Measurements from ENCODE around the gene ATP6V1A.

ATP6V1A gene

DNA sequence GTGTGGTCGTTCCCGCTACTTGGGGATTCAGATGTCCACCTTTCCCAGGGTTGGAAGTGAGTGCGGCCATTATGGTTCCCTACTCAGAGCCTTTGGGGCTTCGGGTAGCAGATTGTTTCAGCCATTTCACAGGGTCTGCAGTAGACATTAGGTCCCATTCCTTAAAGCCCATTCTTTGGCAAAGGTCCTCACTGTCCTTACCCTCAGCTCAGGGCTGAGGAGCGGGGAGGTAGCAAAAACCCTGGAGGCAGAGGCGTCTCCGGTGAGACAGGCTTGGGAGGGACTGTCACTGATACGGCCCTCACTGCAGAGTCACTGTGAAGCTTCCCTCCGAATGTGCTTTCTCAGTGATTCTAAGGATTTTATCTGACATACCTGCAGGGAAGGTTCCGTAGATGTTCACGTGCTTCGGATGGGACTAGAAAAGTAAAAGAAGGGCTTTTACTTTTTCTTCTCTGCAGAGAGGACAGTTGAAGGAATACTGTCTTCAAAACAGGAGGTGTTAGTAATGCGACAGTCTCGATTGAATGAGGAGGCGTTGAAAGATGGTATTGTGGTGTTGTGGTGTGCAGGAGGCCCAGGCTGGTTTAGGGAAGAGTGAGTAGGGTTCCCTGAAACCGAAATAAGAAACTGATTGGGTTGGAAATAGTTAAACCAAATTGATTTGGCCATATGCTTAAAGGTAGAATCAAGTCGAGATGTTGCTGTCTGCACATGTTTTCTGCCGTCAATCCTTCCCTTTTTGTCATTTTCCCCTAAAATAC is 630 bp downstream of the ATP6V1A start:
- DNase-seq, result no peak

DNA sequence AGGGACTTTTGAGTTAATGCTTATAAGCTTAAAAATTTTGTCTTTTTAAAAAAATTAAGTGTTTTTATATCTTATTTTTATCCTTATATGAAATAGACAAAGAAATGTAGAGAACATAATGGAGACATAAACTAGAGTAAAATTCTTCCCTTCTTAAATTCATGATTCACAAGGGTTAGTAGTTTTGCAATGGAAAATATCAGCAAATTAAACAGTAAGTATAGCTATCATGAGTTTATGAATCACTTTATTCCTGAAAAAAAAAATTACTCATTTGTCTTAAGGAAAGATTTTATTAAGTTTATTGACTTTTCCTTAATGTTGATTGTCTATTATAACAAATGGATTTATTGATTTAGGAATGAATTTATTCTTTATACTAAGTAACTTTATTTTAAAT is 4.3 kb downstream of the ATP6V1A start:
- no peak for DNase-seq

DNA sequence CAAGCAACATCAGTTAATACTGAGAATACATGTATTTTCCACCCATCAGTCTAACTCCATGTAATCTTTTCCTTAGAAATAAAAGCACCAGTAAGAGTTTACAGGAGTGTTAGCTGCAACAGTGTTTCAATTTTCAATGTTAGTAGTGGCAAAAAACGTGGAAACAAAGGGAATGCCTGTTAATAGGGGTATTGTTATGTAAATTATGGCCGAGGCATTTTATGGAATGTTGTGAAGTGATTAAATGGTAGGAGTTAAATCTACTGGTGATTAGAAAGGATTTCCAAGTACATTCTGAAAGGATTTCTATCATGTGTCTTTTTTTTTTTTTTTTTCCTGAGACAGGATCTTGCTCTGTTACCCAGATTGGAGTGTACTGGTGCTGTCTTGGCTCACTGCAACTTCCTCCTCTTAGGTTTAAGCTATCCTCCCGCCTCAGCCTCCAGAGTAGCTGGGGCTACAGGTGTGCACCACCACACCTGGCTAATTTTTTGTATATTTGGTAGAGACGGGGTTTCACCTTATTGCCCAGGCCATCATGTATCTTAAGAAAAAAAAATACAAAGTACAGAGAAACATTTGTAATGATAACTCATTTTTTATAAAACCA is 6.6 kb downstream of the ATP6V1A start:
- DNase-seq, result no peak

DNA sequence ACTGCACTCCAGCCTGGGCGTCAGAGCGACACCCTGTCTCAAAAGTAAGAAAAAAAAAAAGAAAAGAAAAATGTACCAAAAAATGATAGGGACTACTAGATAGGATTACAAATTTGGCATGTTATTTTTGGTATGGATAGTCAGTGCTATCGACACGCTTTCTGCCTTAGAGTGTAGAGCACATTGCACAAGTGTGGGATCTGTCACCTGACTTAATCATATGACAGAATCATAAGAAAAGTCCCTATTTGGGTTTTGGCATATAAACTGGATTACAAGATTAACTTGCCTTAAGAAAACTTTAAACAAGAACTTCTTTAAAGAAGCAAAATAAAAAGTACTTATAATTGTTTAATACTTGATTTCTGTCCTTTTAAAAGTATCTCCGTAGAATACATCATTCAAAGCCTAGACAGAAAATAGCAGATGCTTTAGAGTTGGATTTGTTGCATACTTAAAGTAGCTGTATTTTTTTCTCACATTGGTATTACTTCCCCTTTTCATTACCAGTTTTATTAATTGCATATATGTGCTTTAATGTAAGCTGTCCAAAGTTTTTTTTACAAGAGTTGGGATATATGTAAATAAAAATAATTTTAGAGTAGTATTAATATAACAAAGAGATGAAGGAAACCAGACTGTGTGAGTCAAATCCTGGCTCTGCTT is 7.8 kb downstream of the ATP6V1A start:
- no peak for DNase-seq

DNA sequence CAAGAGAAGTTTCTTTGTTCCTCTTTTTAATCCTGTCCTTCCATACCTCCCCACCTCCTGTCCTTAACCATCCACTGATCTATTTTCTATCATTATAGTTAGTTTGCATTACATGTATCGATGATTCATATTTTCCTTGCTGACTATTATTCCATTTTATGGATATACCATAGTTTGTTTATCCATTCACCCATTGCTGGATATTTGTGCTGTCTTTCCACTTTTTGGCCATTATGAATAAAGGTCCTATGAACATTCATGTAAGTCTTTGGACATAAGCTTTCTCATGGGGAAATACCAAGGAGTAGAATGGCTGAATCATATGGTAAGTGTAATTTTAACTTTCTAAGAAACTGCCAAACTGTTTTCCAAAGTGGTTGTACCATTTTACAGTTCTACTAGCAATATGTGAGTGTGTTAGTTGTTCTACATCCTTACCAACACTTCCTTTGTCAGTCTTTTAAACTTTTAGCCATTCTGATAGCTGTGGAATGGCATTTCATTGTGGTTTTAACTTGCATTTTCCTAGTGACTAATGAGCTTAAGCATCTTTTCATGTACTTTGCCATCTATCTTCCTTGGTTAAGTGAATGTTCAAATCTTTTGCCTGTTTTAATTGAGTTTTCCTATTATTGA is 11.7 kb downstream of the ATP6V1A start:
- no peak for DNase-seq

- DNase-seq, result no peak
These were observed 17.9 kb downstream of the ATP6V1A start for GRCh38 chr3:113764698-113765097.

DNA sequence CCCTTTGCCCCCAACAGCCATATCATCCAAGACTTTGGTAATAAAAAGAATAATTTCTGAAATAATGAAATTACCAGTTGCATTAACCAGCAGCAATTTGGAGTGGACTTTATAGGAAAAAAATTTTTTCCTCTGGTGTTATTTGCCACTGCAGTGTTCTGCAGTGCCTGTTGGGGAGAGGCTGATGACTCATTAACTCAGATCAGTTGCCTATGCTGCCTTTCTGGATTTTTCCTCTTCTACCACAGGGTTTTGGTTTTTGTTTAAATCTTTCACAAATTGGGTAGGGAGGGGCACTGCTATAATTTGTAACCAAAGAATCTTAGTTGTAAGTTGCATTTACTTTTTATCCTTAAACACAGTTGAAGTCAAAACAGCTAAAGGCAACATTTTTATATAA is 22.7 kb downstream of the ATP6V1A start:
- no peak for DNase-seq

DNA sequence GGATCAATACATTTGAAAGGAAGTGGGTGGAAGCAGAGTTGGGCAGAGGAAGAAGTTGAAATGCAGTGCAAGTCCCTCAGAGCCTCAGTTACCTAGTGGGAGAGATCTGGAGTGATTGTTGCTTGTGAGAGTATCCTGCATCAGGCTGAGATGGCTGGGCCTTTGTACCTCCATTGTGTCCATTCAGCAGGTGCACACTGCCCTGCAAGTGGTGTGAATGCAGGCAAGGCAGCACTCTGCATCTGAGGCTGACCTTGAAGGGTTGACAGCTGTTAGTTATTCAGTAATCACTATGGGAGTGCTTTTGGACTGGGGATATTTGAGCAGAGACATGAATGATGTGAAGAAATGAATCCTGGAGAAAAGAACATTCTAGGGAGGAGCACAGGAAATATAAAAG is 25.2 kb downstream of the ATP6V1A start:
- no peak for DNase-seq

- no peak for DNase-seq
These were observed 26.5 kb downstream of the ATP6V1A start for GRCh38 chr3:113773381-113773780.

- no peak for DNase-seq
These were observed 28.7 kb downstream of the ATP6V1A start for GRCh38 chr3:113775516-113775915.

GRCh38 chr3:113776564-113776963 is 29.7 kb downstream of the ATP6V1A start:
- DNase-seq, result no peak

GRCh38 chr3:113783463-113783862 is 36.6 kb downstream of the ATP6V1A start:
- DNase-seq, result no peak

DNA sequence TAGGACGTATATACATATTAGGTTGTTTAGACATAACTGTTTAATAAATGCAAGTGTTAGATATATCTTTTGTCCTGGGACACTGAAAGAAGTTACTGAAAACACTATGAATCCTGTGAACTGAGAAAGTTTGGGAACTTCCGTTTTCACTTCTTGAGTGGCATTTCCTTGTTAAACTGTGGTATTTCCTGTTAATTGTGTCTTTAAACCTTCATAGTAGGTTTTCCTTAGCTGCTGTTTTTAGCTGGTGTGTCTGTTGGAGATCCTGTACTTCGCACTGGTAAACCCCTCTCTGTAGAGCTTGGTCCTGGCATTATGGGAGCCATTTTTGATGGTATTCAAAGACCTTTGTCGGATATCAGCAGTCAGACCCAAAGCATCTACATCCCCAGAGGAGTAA is 37.1 kb downstream of the ATP6V1A start:
- no peak for DNase-seq

GRCh38 chr3:113791381-113791780 is 44.5 kb downstream of the ATP6V1A start:
- no peak for DNase-seq

DNA sequence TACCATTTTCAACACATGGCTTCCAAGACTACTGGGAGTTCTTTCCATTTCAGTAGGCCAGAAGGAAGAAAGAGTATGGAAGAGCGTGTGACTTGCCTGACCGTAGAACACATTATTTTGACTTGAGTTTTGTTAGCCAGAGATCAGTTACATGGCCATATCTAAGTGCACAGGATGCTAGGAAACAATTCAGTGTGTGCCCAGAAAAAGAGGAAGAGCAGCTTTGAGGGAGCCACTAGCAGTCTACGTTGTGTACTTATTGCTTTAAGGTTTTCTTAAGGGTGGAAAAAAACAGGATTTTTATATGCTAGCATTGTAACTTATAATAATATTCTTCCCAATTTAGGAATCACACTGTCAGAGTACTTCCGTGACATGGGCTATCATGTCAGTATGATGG is 47.7 kb downstream of the ATP6V1A start:
- no peak for DNase-seq

- no peak for DNase-seq
These were observed 48.9 kb downstream of the ATP6V1A start for GRCh38 chr3:113795693-113796092.

GRCh38 chr3:113802795-113803455 is 56.1 kb downstream of the ATP6V1A start:
- DNase-seq, result no peak

DNA sequence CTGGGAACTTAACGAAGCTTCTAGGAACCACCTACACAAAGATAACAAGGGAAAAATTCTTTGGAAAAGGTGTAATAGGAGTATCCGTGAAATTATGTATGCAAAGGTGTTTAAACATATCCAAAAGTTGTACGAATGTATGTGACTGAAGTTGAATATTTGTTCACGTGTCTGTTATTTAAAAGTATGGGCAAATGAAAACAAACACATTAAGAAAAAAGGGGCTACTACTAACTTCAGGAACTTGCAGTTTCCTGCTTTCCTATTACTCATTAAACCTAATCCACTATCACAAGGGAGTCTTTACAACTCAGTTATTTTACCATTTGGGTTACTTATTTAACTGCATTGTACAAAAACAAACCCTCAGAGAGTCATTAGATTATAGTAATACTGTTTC is 57.8 kb downstream of the ATP6V1A start:
- no peak for DNase-seq

- no peak for DNase-seq
These were observed 58.4 kb downstream of the ATP6V1A start for GRCh38 chr3:113805249-113805648.

GRCh38 chr3:113812854-113813253 is 66.0 kb downstream of the ATP6V1A start:
- no peak for DNase-seq

DNA sequence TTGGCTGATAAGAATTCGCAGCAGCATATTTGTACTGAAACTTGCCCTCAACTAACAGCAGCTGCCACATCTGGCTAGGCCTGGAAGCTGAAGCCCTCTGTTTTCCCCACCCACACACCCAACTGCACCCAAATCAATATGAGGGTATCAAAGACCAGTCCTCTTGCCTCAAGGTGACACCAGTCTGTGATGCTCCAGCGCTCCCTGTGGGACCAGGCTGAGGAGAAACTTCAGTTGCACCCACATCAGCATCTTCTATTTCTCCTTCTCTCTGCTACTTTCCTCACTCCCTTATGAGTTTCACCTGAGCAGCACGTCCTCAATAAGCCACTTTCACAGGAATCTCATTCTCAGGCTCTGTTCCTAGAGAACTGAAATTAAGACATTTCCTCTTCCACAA is 73.0 kb downstream of the ATP6V1A start:
- DNase-seq, result no peak

DNA sequence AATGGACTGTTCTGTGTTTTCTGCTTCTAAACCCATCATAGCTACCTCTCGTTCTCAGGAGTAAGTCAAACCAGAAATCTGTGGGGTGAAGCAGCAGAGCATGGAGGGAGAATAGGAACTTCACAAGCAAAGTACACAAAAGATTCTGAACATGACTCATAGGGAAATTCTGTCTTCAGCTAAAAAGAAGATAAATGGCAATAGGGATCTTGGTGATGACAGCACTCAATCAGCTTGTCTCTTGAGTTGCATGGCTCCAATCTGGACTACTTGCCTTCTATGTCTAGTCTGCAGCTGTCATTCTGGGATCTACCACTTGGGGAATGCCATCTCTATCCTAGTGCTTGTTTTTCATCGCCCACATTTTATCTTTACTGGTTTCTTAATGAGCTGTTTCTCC is 78.3 kb downstream of the ATP6V1A start:
- no peak for DNase-seq

DNA sequence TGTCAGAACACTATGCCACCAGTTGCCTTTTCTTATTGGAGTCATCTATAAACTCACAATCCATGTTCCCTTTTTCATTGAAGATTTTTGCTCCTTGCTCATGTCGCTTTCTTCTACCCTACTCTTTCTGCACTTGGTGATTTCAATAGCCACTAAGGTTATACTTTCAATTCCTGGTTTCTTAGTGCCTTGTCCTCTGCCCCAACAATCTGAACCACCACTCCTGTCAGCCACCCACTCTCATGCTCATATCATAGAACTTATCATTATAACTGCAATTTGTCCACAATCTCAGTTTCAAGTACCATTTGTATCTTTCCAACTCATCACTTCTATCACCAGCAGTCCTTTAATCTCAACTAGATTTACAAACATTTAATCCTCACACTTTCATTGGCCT is 81.8 kb downstream of the ATP6V1A start:
- no peak for DNase-seq

Data from NCI-H1417 treated with DMSO at 0.1 percent for 48 hours (cell line).